ENCODE measurements around the gene HMGCS1. TPM values are rescaled to one million over a fixed set of nuclear protein-coding genes. Genes with fewer than 3 reads are reported as not detected.
"Not testable (repeated sequence)": the region's sequence is repeated elsewhere in the genome, so short reads cannot be mapped to it uniquely, and the experiment has no call there.

HMGCS1 gene
- polyA plus RNA-seq, 3 donors from 2014 or later: 10.9 to 16.4 (median 11.9) TPM

DNA sequence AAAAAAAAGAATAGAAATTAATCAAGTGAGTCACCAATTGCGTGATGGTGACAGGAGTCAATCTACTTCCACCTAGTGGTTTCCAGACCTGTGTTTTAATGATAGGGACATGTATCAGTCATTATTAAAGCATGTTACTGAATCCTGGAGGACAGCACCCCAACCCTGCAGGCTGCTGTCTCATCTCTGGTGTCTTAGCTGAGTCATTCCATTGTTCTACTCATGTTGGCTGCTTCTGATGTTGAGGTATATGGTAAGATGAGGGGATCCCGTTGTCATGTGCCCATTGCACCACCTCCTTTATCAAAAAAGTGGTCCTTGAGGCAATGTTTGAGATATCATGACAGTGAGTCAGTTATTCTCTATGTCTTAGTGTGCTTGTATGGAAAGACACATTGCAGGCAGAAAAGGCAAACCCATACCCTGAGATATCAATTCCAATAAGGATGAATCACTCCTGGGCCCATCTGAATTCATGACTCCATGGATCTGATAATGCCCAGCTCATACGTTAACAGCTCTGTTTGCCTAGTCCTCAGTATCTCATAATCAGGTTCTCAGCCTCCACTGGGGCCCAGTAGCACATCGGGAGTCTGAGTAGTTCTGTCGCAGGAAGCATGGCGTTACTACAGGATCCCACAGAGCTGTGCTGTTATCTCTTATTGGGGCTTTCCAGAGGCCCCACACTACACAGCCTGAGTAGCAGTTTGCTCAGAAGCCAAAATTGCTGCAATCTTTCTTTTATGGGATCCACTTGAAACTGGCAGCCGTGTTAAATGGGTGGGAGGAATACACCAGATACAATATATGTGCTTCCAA is 31.2 kb downstream of the HMGCS1 start:
- H3K9me3 Mint-ChIP-seq: no peaks in the 10 kb centered on the region
- no peak overlapping the region for H3K27ac Mint-ChIP-seq
- H3K4me3 Mint-ChIP-seq: no peak overlapping the region
- H3K4me1 Mint-ChIP-seq: no peaks in the 10 kb centered on the region
- H3K27me3 Mint-ChIP-seq (ENCODE audit: low read depth in 3 of 3): peaks cover 0 to 4% (median 2%) of the 10 kb centered on the region in 3 donors
- DNase-seq: no peak
- H3K36me3 Mint-ChIP-seq: peaks cover 4 to 12% (median 6%) of the 10 kb centered on the region in 3 donors

DNA sequence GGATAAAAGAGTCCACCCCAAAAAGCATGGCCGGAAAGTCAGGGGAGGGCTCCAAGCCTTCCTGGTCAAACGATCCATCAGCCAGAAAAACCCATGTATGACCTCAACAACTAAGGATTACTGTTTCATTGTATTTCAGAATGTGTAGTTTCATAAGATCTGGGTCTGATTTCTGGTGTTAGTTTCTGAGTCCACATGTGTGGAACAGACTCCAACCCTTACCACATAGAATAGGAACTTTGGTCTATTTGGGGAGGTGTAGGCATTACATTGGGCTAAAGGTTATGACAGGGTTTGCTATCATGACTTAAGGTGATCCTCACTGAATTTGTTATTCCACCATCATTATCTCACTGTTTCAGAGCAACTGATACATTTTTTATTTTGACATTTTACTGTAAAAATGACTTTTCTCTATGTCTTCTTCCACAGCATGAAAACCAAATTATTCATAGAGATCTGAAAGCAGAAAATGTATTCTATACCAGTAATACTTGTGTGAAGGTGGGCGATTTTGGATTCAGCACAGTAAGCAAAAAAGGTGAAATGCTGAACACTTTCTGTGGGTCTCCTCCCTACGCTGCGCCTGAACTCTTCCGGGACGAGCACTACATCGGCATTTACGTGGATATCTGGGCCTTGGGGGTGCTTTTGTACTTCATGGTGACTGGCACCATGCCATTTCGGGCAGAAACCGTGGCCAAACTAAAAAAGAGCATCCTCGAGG is 33.5 kb downstream of the HMGCS1 start:
- no peak overlapping the region for H3K27ac Mint-ChIP-seq
- H3K4me3 Mint-ChIP-seq: no peak overlapping the region
- peaks cover 0 to 4% (median 0%) of the 10 kb centered on the region in 3 donors for H3K36me3 Mint-ChIP-seq

DNA sequence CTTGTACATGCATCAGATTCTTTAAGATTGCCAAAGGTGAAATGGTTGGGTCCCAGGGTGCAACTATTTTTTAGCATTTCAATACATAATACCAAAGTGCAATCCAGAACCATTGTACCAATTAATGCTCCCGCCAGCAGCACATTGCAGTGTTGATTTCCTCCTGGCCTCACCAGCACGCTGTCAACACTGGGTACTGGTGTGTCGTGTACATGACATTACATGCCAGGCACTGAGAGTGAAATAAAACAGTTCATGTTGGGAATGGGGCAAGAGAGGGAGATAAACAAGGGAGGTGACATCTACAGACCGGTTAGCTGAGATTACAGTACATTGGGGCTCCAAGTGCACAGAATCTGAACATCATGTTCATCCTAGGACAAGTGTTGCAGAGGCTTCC is 37.8 kb downstream of the HMGCS1 start:
- Mint-ChIP-seq H3K9me3 (peaks cover 0 to 5% (median 0%) of the 10 kb centered on the region in 6 donors), H3K27ac (no peak overlapping the region), H3K27me3 (ENCODE audit: low read depth in 3 of 3) (peaks cover 0 to 4% (median 4%) of the 10 kb centered on the region in 3 donors), H3K4me1 (no peaks in the 10 kb centered on the region), H3K4me3 (no peak overlapping the region), H3K36me3 (peaks cover 0 to 3% (median 0%) of the 10 kb centered on the region in 3 donors)
- no peak for DNase-seq

More for the DNA sequence above, 33.5 kb downstream of the HMGCS1 start:
- Mint-ChIP-seq H3K4me1 (no peaks in the 10 kb centered on the region), H3K9me3 (peaks cover 0 to 4% (median 0%) of the 10 kb centered on the region in 6 donors), H3K27me3 (ENCODE audit: low read depth in 3 of 3) (peaks cover 0 to 5% (median 2%) of the 10 kb centered on the region in 3 donors)
- no peak for DNase-seq

DNA sequence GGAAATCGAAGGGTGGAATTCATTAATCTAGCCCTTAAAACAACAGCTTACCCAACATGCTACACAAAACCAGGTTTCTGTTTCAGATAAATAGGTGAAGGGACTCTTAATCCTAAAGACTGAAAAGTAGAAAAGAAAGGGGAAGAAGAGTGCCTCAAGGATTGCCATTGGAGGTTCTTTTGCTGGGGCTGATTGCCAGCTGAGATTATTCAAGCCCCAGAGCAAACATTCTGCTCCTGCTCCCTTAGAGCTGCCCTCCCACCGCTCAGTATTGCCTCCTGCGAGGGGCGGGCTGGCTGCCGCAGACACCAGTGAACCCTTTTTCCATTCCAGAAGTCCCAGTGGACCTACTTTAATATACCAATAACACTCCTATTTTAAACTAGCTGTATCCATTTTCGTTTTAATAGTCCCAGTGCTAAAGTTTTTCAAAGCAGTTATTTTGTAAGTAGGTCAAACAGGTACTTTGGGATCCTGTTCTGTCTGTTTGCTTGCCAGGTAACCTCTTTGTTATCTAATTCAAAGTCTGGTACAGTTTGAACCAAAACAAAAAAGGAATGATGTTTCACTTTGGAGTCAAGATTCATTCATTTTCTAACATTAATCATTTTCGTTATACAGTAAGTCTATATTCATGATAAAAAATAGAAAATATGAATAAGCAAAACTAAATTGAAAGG is 38.6 kb downstream of the HMGCS1 start:
- DNase-seq: no peak
- peaks cover 0 to 3% (median 0%) of the 10 kb centered on the region in 3 donors for H3K36me3 Mint-ChIP-seq
- H3K4me1 Mint-ChIP-seq: no peaks in the 10 kb centered on the region
- H3K27me3 Mint-ChIP-seq (ENCODE audit: low read depth in 3 of 3): peaks cover 1 to 8% (median 2%) of the 10 kb centered on the region in 3 donors
- H3K27ac Mint-ChIP-seq: no peak overlapping the region
- H3K4me3 Mint-ChIP-seq: no peak overlapping the region
- peaks cover 0 to 8% (median 0%) of the 10 kb centered on the region in 6 donors for H3K9me3 Mint-ChIP-seq

DNA sequence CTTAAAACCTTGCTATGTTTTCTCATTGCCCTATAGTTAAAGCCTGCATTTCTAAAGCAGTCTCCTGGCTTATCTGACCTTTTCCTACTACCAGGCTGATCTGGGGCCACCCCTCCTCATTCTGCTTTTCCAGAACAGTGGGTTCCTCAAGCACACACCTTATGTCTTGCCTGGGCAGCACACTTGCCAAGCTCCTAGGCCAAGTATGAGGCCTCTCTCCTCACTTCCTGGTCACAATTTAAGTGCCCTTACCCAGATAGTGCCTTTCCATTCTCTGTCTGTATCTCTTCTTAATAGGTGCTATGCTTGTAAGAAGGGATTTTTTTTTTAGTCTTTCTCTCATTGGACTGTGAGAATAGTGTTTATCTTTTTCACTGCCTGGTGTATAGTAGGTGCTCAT is 39.7 kb downstream of the HMGCS1 start:
- Mint-ChIP-seq H3K9me3 (peaks cover 0 to 8% (median 0%) of the 10 kb centered on the region in 6 donors), H3K4me1 (no peaks in the 10 kb centered on the region), H3K36me3 (peaks cover 0 to 3% (median 0%) of the 10 kb centered on the region in 3 donors), H3K27ac (peak overlapping the region in 1 of 6 donors; percentile 35), H3K27me3 (ENCODE audit: low read depth in 3 of 3) (peaks cover 2 to 8% (median 3%) of the 10 kb centered on the region in 3 donors), H3K4me3 (no peak overlapping the region)
- no peak for DNase-seq

DNA sequence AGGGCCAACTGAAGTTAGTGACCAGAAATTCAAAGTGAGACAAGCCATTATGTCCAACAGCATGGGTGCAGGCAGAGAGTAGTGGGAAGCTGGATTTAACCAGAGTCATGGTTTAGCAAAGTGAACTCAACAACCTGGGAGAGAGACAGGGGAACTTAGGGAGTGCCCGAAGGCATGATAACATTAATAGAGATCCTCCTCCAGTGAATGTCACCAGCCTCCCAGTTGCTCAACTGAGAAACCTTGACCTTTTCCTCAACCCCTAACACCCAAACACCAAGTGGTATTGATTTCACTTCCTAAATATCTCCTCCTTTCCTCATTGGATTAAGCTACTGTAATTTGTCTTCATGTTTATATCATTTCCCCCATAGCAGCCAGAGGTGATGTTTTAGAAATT is 42.6 kb downstream of the HMGCS1 start:
- H3K27ac Mint-ChIP-seq: no peak overlapping the region
- DNase-seq: no peak
- H3K27me3 Mint-ChIP-seq (ENCODE audit: low read depth in 3 of 3): peaks cover 3 to 12% (median 4%) of the 10 kb centered on the region in 3 donors
- no peak overlapping the region for H3K4me3 Mint-ChIP-seq
- H3K36me3 Mint-ChIP-seq: peaks cover 0 to 3% (median 0%) of the 10 kb centered on the region in 3 donors
- peaks cover 0 to 24% of the 10 kb centered on the region in 2 donors for H3K4me1 Mint-ChIP-seq
- peaks cover 0 to 4% (median under 1%) of the 10 kb centered on the region in 6 donors for H3K9me3 Mint-ChIP-seq

DNA sequence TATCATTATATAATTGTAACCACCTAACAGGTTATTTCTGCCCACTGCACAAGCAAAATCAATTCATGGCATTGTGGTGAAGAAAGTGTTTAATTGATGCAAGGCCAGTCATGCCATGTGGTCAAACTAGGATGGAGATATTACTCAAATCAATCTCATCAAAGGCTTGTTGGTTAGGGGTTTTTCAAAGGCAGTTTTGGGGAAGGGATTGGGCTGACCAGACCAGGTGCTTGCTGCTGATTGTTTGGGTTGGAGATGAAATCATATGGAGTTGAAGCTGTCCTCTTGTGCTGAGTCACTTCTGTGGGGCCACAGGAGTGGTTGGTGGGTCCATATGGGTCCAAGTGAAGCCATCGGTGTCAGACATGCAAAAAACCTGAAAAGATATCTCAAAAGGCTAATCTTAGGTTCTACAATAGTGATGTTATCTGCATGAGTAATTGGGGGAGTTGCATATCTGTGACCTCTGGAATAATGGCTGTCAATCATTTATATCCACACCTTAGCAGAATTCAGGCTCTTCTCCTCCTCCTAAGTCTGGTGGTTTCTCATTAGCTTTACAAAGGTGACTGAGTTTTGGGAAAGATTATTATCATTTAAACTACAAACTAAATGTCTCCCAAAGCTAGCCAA is 44.9 kb downstream of the HMGCS1 start:
- Mint-ChIP-seq H3K4me1 (peaks cover 0 to 24% of the 10 kb centered on the region in 2 donors), H3K9me3 (peaks cover 0 to 9% (median under 1%) of the 10 kb centered on the region in 6 donors), H3K27ac (peak overlapping the region in 1 of 6 donors; percentile 43), H3K27me3 (ENCODE audit: low read depth in 3 of 3) (peaks cover 3 to 20% (median 4%) of the 10 kb centered on the region in 3 donors), H3K36me3 (no peaks in the 10 kb centered on the region), H3K4me3 (peak overlapping the region in 1 of 5 donors; percentile 7)
- DNase-seq: no peak

DNA sequence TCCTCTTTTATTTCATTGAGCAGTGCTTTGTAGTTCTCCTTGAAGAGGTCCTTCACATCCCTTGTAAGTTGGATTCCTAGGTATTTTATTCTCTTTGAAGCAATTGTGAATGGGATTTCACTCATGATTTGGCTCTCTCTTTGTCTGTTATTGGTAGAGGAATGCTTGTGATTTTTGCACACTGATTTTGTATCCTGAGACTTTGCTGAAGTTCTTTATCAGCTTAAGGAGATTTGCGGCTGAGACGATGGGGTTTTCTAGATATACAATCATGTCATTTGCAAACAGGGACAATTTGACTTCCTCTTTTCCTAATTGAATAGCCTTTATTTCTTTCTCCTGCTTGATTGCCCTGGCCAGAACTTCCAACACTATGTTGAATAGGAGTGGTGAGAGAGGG is 50.9 kb downstream of the HMGCS1 start:
- DNase-seq, H3K9me3 Mint-ChIP-seq, H3K36me3 Mint-ChIP-seq, H3K4me3 Mint-ChIP-seq, H3K27ac Mint-ChIP-seq: not testable (repeated sequence)
- Mint-ChIP-seq H3K27me3 (ENCODE audit: low read depth in 3 of 3) (peaks cover 2 to 20% (median 5%) of the 10 kb centered on the region in 3 donors), H3K4me1 (peaks cover 0 to 12% of the 10 kb centered on the region in 2 donors)

DNA sequence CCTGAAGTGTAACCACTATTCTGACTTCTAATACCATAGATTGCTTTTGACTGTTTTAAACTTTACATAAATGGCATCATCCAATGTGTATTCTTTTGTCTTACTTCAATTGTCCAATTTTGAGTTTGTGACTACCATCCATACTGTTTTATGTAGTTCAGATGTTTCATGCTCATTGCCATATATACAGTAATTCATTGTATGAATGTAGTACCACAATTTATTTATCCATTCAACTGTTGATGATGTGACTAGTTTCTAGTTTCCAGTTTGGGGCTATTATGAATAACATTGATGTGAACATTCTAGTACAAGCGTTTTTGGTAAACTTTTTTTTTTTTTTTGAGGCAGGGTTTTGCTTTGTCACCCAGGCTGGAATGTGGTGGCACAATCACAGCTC is 55.1 kb downstream of the HMGCS1 start:
- no peaks in the 10 kb centered on the region for H3K4me1 Mint-ChIP-seq
- no peak overlapping the region for H3K27ac Mint-ChIP-seq
- no peak for DNase-seq
- H3K9me3 Mint-ChIP-seq: peaks cover 0 to 6% (median 0%) of the 10 kb centered on the region in 6 donors
- no peak overlapping the region for H3K4me3 Mint-ChIP-seq
- peaks cover 7 to 9% (median 7%) of the 10 kb centered on the region in 3 donors for H3K27me3 Mint-ChIP-seq (ENCODE audit: low read depth in 3 of 3)
- no peaks in the 10 kb centered on the region for H3K36me3 Mint-ChIP-seq

DNA sequence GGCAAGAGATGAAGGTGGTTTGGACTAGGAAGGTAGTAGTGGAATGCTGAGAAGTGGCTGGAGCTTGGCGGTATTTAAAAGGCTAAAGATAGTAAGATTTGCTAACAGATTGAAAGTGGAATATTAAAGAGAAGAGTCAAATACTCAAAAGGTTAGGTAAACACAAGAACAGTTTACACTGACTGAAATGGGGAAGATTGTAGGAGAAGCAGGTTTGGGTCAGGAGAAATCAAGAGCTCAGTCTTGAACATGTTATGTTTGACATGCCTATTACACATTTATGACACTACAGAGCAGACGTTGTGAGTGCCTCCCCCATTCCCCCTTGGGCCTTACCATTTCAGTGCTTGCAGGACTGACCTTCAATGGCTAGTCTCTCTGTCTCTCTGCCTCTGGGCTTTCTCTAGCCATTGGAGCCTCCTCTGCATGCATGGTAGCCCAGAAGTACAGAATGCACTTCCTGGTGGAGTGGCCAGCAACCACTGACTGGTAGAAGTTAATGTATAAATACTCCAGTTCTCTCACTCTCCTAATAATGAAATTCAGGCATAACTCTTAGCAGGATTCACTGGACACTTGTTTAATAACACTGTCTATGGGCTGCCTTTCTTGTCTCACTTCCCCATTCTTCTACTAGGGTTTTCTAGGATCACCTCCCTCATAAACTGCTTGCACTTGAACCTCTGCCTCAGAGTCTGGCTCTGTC is 56.8 kb downstream of the HMGCS1 start:
- Mint-ChIP-seq H3K36me3 (no peaks in the 10 kb centered on the region), H3K27ac (no peak overlapping the region), H3K4me1 (no peaks in the 10 kb centered on the region), H3K4me3 (no peak overlapping the region), H3K27me3 (ENCODE audit: low read depth in 3 of 3) (peaks cover 2 to 10% (median 4%) of the 10 kb centered on the region in 3 donors), H3K9me3 (peaks cover 0 to 6% (median 0%) of the 10 kb centered on the region in 6 donors)
- no peak for DNase-seq

DNA sequence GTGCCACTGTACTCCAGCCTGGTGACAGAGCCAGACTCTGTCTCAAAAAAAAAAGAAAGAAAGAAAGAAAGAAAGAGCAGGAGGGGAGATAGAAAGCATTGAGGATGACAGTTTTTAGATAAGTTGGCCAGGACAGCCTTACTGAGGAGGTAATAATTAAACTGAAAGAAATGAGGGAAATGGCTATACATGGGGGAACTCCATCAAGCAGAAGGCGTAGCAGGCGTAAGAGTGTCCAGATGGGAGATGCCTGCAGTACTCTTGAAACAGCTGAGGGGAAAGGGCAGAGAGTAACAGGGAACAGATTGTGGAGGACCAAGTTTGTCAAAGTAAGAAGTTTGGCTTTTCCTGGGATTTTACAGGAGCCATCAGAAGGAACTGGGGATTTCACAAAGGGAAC is 57.5 kb downstream of the HMGCS1 start:
- no peak overlapping the region for H3K4me3 Mint-ChIP-seq
- H3K36me3 Mint-ChIP-seq: no peaks in the 10 kb centered on the region
- H3K4me1 Mint-ChIP-seq: no peaks in the 10 kb centered on the region
- DNase-seq: no peak
- H3K27me3 Mint-ChIP-seq (ENCODE audit: low read depth in 3 of 3): peaks cover 2 to 10% (median 4%) of the 10 kb centered on the region in 3 donors
- no peak overlapping the region for H3K27ac Mint-ChIP-seq
- peaks cover 0 to 6% (median 0%) of the 10 kb centered on the region in 6 donors for H3K9me3 Mint-ChIP-seq

DNA sequence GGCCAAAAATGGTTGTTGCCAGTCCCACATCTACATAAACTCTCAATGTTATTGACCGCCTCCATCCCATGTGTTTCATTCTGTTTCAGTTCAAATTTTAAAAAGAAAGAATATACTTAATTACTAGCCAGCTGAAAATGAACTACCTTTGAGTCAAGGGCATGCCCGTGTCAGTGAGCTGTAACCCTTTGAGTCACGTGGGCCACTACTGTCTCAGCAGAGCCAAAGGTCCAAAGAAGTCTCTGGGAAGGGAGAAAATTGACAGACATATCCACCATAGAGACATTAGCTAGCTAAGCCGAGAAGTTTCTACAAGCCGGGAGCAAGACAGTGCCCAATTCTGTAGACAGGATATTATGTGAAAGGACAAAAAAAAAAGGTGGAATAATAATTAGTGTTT is 61.5 kb downstream of the HMGCS1 start:
- Mint-ChIP-seq H3K9me3 (no peaks in the 10 kb centered on the region), H3K36me3 (peaks cover 0 to 3% (median 0%) of the 10 kb centered on the region in 3 donors), H3K4me1 (no peaks in the 10 kb centered on the region), H3K27me3 (ENCODE audit: low read depth in 3 of 3) (peaks cover 0 to 10% (median 2%) of the 10 kb centered on the region in 3 donors), H3K27ac (no peak overlapping the region), H3K4me3 (no peak overlapping the region)
- DNase-seq: no peak
